Activated CD8-positive, alpha-beta memory T cell treated with anti-CD3 and anti-CD28 coated beads, Interleukin-2, amount 10 ng/mL, durations not matched to agents 7 days and 5 days (primary cell): ENCODE measurements around the gene AGBL4. TPM values are rescaled to one million over a fixed set of nuclear protein-coding genes. Genes with fewer than 3 reads are reported as not detected.
A peak's percentile ranks its signal among the peaks of the same experiment; 100 is the strongest.

Experiments used
- ATAC-seq: fragments of 150-1000 bp; cut with Tn5 transposase; one replicate; pipeline ENCODE4 v1.10.0; 2021; ENCODE audit warnings: moderate library complexity
- CTCF ChIA-PET: fragments of 350-600 bp; sonication (Branson Sonifier 250); formaldehyde crosslinking; loops from one replicate; lab custom pipeline; 2021; ENCODE audit warnings: antibody characterized with exemption; lab: Charles Lee
- DNase-seq: peaks from one replicate; pipeline ENCODE4 v3.0.0-alpha.2; 2020
- H3K27ac Mint-ChIP-seq: one replicate; pipeline ENCODE4 v1.8.0; 2021; ENCODE audit warnings: mild to moderate bottlenecking, mixed read lengths
- H3K27me3 Mint-ChIP-seq: one replicate; pipeline ENCODE4 v1.8.0; 2021; ENCODE audit warnings: mixed read lengths
- H3K36me3 Mint-ChIP-seq: one replicate; pipeline ENCODE4 v1.8.0; 2021; ENCODE audit warnings: mild to moderate bottlenecking, mixed read lengths
- H3K4me1 Mint-ChIP-seq: one replicate; pipeline ENCODE4 v1.8.0; 2021; ENCODE audit warnings: mixed read lengths
- H3K4me3 Mint-ChIP-seq: one replicate; pipeline ENCODE4 v1.8.0; 2021; ENCODE audit warnings: mild to moderate bottlenecking, moderate library complexity, mixed read lengths
- H3K9me3 Mint-ChIP-seq: one replicate; pipeline ENCODE4 v1.8.0; 2022; ENCODE audit warnings: low read depth, mixed read lengths
- total RNA-seq, 2 experiments: library from RNA; stranded (reverse); gene quantifications; one replicate each; pipeline ENCODE4 v1.2.3, GENCODE V29; 2021

The AGBL4 gene
- total RNA-seq, 2 experiments from 2014 or later = not detected

GRCh38 chr1:48728584-48728983 lies 1295.2 kb downstream of the AGBL4 start:
- Mint-ChIP-seq H3K4me3 (no peak overlapping the region), H3K9me3 (no peaks in the 10 kb centered on the region), H3K27me3 (no peaks in the 10 kb centered on the region), H3K4me1 (peaks cover 8% of the 10 kb centered on the region), H3K36me3 (no peaks in the 10 kb centered on the region), H3K27ac (no peak overlapping the region)
- DNase-seq (no peak), ATAC-seq (no peak)
- CTCF ChIA-PET = no interaction called here

DNA sequence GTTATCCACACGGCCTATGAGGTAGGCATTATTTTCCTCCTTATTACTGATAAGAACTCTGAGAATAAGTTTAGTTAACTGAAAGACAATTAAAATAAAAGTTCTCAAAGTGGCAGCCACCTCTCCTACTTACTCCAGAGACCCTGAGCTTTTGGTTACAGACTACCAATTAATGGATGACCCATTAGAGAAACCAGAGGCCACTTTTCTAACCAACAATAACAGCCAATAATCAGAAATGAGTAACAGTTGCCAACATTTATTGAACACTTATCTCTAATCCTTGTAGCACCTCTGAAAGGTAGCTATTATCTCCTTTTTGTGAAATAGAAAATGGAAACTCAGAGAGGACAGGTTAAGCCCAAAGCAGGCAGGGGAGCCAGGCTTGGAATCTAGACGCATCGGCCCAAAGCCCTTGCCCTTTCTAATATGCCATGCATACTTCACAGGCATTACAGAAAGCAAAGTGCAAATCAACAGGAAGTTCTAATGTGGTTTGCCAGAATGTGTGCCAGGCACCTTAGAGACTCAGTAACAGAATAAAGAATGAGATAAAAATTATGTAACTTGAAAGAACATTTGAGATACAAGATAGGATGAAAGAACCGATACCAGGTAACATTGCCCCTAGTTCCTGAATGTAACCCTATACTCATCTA lies 1297.1 kb downstream of the AGBL4 start:
- H3K36me3 Mint-ChIP-seq = no peaks in the 10 kb centered on the region
- ATAC-seq (no peak), DNase-seq (no peak)
- H3K4me3 Mint-ChIP-seq = no peak overlapping the region
- H3K27ac Mint-ChIP-seq = no peak overlapping the region
- no peaks in the 10 kb centered on the region for H3K9me3 Mint-ChIP-seq
- peaks cover 8% of the 10 kb centered on the region for H3K4me1 Mint-ChIP-seq
- CTCF ChIA-PET = no interaction called here
- H3K27me3 Mint-ChIP-seq = no peaks in the 10 kb centered on the region

DNA sequence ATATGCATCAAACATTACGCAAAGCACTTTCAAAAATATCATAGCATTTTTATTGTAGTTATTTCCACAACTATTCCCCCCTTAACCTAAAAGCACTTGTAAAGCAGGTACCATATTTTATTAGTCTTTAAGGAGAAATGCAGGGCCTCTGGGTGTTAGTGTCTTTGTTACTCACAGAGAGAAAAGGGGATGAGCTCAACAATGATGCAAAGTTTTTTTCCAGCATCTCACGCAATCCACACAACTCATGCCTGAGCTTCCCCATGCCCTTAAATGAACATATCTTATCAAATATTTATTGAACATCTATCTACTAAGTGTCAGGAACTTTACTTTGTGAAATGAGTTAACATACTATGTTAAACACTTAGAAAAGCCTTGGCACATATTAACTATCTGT lies 1297.6 kb downstream of the AGBL4 start:
- Mint-ChIP-seq H3K36me3 (no peaks in the 10 kb centered on the region), H3K27me3 (no peaks in the 10 kb centered on the region), H3K27ac (no peak overlapping the region), H3K4me1 (peaks cover 8% of the 10 kb centered on the region), H3K4me3 (no peak overlapping the region), H3K9me3 (no peaks in the 10 kb centered on the region)
- no peak for DNase-seq
- no peak for ATAC-seq
- CTCF ChIA-PET = no interaction called here

DNA sequence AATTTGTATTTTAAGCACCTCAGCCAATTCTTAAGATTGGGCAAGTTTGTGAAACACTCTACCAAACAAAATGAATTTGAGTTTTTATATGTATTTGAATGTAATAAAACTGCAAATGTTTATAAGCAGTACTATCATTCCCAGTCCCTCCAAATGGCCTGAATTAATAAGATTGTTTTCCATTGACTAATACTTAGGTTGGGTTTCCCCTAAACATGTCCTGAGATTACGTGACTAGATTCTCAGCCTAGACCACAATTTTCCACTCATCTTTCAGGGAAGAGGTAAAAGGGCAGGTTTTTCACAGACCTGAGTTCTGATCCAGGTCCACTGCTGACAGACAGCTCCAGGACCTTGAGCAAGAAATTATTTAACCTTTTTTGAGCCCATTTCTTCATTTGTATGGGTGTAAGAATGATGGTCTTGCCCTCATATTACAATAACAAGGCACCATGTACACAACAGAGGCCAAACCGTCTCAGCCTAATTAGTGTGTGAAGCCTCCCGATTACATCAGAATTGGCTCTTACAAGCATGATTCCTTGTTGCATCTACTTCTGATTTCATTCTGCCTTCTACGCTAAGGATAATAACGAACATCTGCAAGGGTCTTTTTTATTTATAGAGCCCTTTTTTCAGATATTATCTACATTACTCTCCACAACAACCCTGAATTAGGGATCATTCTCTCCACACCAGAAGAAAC lies 1298.3 kb downstream of the AGBL4 start:
- no peak overlapping the region for H3K4me3 Mint-ChIP-seq
- ATAC-seq (no peak), DNase-seq (no peak)
- no peaks in the 10 kb centered on the region for H3K27me3 Mint-ChIP-seq
- H3K36me3 Mint-ChIP-seq = no peaks in the 10 kb centered on the region
- H3K4me1 Mint-ChIP-seq = peaks cover 8% of the 10 kb centered on the region
- CTCF ChIA-PET = no interaction called here
- H3K27ac Mint-ChIP-seq = no peak overlapping the region
- no peaks in the 10 kb centered on the region for H3K9me3 Mint-ChIP-seq

DNA sequence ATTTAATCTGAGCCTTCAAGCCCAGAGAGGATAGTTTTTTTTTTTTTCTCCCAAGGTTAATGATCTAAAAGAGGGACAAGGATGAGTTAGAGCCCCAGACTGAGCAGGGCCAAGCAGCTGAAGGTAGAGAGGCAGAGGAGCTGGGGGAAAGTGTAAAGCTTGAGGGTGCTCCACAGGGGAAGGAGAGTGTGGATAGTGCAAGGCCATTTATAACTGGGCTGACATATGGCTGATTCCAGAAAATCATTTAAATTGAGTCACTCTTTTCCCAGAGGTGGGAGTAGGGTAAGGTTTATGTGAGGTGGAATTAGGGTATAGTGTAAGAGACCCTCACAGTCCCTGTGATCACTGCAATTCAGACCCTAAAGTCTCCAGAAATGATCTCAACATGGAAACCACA lies 1302.8 kb downstream of the AGBL4 start:
- Mint-ChIP-seq H3K36me3 (no peaks in the 10 kb centered on the region), H3K27ac (no peak overlapping the region), H3K27me3 (no peaks in the 10 kb centered on the region), H3K9me3 (no peaks in the 10 kb centered on the region), H3K4me3 (no peak overlapping the region), H3K4me1 (no peaks in the 10 kb centered on the region)
- CTCF ChIA-PET = no interaction called here
- DNase-seq (no peak), ATAC-seq (no peak)

GRCh38 chr1:48718705-48719104 lies 1305.0 kb downstream of the AGBL4 start:
- no peak for ATAC-seq
- DNase-seq = no peak
- CTCF ChIA-PET = no interaction called here
- Mint-ChIP-seq H3K36me3 (no peaks in the 10 kb centered on the region), H3K4me1 (no peaks in the 10 kb centered on the region), H3K27me3 (no peaks in the 10 kb centered on the region), H3K4me3 (no peak overlapping the region), H3K27ac (no peak overlapping the region), H3K9me3 (no peaks in the 10 kb centered on the region)

- Mint-ChIP-seq H3K36me3 (no peaks in the 10 kb centered on the region), H3K9me3 (no peaks in the 10 kb centered on the region), H3K4me3 (no peak overlapping the region), H3K27me3 (no peaks in the 10 kb centered on the region), H3K27ac (no peak overlapping the region), H3K4me1 (no peaks in the 10 kb centered on the region)
- CTCF ChIA-PET = no interaction called here
- DNase-seq (no peak), ATAC-seq (no peak)
These were observed 1305.6 kb downstream of the AGBL4 start for GRCh38 chr1:48718116-48718630.

DNA sequence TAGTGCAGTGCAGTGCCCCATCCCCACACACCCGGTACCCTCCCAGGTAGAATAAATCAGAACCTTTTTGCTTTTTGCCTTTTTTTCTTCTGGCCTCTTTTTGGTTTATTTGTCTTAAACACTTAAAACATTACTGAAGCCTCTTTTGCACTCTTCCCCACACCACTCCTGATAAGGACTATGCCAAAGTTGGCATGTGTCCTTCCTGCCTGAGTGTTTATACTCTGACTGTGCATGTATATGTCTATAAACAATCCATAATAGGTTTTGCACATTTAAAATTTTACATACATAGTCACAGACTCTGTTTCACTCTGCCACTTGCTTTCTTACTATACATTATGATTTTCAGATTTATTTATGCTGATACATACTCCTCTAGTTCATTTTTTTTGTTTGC lies 1306.7 kb downstream of the AGBL4 start:
- no peaks in the 10 kb centered on the region for H3K27me3 Mint-ChIP-seq
- H3K4me1 Mint-ChIP-seq = no peaks in the 10 kb centered on the region
- H3K9me3 Mint-ChIP-seq = no peaks in the 10 kb centered on the region
- H3K4me3 Mint-ChIP-seq = no peak overlapping the region
- no peak overlapping the region for H3K27ac Mint-ChIP-seq
- no peak for DNase-seq
- ATAC-seq = no peak
- CTCF ChIA-PET = no interaction called here
- H3K36me3 Mint-ChIP-seq = no peaks in the 10 kb centered on the region

DNA sequence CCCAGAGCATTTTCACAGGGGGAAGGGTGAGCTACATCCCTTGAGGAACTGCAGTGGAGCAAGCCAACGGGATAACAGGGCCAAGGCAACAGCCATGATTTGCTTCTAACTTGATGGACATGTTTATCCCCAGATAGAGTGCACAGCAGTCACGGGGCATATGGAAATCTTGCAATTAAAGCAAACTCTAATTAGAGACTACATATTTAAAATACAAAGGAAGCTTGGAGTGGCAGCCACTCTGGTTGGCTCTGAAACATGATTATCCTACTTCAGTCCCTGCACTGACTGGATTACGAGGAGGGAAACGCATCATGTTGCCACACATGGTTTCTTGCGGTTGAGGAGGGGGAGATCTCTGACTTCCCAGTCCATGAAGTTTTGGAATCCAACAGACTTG lies 1307.8 kb downstream of the AGBL4 start:
- Mint-ChIP-seq H3K4me1 (no peaks in the 10 kb centered on the region), H3K27ac (no peak overlapping the region), H3K4me3 (no peak overlapping the region), H3K36me3 (no peaks in the 10 kb centered on the region), H3K27me3 (no peaks in the 10 kb centered on the region), H3K9me3 (no peaks in the 10 kb centered on the region)
- CTCF ChIA-PET = interaction anchor here (0.7 kb wide), 1 partner anchor 19 kb away, joined by 4 read pairs; no protein-coding TSS in a partner anchor
- DNase-seq (no peak), ATAC-seq (no peak)

- H3K36me3 Mint-ChIP-seq = no peaks in the 10 kb centered on the region
- ATAC-seq (no peak), DNase-seq (no peak)
- H3K27me3 Mint-ChIP-seq = no peaks in the 10 kb centered on the region
- no peak overlapping the region for H3K4me3 Mint-ChIP-seq
- H3K4me1 Mint-ChIP-seq = no peaks in the 10 kb centered on the region
- no peaks in the 10 kb centered on the region for H3K9me3 Mint-ChIP-seq
- no peak overlapping the region for H3K27ac Mint-ChIP-seq
- CTCF ChIA-PET = no interaction called here
These were observed 1312.8 kb downstream of the AGBL4 start for GRCh38 chr1:48710915-48711314.

GRCh38 chr1:48710318-48710717 lies 1313.4 kb downstream of the AGBL4 start:
- no peaks in the 10 kb centered on the region for H3K9me3 Mint-ChIP-seq
- H3K4me3 Mint-ChIP-seq = no peak overlapping the region
- no peaks in the 10 kb centered on the region for H3K36me3 Mint-ChIP-seq
- DNase-seq (no peak), ATAC-seq (no peak)
- CTCF ChIA-PET = no interaction called here
- H3K27ac Mint-ChIP-seq = no peak overlapping the region
- H3K4me1 Mint-ChIP-seq = no peaks in the 10 kb centered on the region
- peaks cover 4% of the 10 kb centered on the region for H3K27me3 Mint-ChIP-seq

DNA sequence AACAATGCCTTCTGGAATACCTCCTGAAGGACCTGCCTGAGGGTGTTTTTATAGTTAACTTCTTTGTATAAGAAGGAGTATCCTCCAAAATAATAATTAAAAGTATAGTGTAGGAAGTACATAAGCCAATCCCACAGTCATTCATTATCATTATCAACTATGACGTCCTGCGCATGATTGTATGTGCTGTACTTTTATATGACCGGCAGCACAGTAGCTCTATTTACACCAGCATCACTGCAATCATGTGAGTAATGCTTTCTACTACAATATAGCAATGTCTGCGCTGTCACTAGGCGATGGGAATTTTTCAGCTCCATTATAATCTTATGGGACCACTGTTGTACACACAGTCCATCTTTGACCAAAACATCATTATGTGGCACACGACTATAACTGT lies 1319.0 kb downstream of the AGBL4 start:
- CTCF ChIA-PET = no interaction called here
- DNase-seq (no peak), ATAC-seq (no peak)
- no peak overlapping the region for H3K4me3 Mint-ChIP-seq
- H3K27ac Mint-ChIP-seq = no peak overlapping the region
- H3K4me1 Mint-ChIP-seq = no peaks in the 10 kb centered on the region
- peaks cover 20% of the 10 kb centered on the region for H3K27me3 Mint-ChIP-seq
- no peaks in the 10 kb centered on the region for H3K9me3 Mint-ChIP-seq
- no peaks in the 10 kb centered on the region for H3K36me3 Mint-ChIP-seq

DNA sequence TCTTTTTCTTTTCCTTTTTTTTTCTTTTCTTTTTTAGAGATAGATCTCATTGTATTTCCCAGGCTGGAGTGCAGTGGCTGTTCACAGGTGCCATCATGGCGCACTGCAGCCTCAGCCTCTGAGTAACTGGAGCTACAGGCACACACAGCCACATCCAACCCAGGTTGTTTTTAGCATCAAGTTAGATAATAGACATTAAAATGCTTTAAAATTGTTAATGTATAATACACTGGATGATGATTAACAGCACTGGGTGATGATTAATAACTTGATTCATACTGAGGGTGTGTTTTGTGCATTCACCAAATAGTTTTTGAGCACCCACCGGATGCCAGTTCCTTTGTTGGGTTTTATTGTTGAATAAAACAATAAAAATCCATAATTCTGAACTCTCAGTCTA lies 1322.3 kb downstream of the AGBL4 start:
- H3K9me3 Mint-ChIP-seq = no peaks in the 10 kb centered on the region
- CTCF ChIA-PET = no interaction called here

DNA sequence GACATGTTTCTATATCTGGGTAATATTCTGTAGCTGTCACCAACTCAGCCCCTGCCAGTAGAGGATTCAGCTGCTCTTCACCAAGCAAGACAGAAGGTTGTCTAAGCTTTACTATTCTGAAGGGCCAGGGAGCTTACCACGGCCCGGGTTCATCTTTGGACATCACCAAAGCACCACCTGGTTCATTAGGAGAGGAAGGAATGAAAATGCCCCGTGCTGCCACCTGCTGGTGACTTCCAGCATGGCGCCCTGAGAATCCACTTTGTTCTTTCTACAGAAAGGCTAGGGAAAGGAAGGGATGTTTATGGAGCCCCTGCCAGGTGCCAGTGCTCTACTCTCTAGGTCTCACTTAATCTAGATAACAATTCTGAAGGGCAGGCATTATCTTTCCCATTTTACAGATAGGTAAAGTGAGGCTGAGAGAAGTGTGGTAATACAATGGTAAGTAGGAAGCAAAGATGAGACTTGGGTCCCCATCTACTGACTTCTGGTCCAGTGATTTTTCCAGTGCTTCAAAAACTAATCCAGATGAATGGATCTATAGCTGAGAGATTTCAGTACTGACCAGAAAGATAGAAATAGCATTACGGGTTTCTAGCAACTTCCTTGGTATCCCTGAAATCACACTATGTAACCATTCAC lies 1326.6 kb downstream of the AGBL4 start:
- ATAC-seq (no peak), DNase-seq (peak; percentile 59)
- no peaks in the 10 kb centered on the region for H3K36me3 Mint-ChIP-seq
- CTCF ChIA-PET = interaction anchor here (0.8 to 2.2 kb wide), 3 partner anchors 19 to 209 kb away, joined by 3 to 6 read pairs (median 4); no protein-coding TSS in a partner anchor
- H3K4me1 Mint-ChIP-seq = no peaks in the 10 kb centered on the region
- H3K9me3 Mint-ChIP-seq = no peaks in the 10 kb centered on the region
- no peak overlapping the region for H3K27ac Mint-ChIP-seq
- no peak overlapping the region for H3K4me3 Mint-ChIP-seq
- peaks cover 3% of the 10 kb centered on the region for H3K27me3 Mint-ChIP-seq

More for the DNA sequence above, 1322.3 kb downstream of the AGBL4 start:
- no peak overlapping the region for H3K4me3 Mint-ChIP-seq
- no peaks in the 10 kb centered on the region for H3K4me1 Mint-ChIP-seq
- ATAC-seq = no peak
- H3K27ac Mint-ChIP-seq = no peak overlapping the region
- no peak for DNase-seq
- H3K36me3 Mint-ChIP-seq = no peaks in the 10 kb centered on the region
- H3K27me3 Mint-ChIP-seq = peaks cover 20% of the 10 kb centered on the region
